OCI-LY1 (cell line): ENCODE data around the gene IFI27.

ENCODE experiments used
- H2AFZ ChIP-seq: fragments of 200-600 bp; sonication (generic), shearing (Covaris generic); 2 replicates; pipeline ENCODE4 v1.6.0; 2014; ENCODE audit warnings: antibody characterized with exemption, mild to moderate bottlenecking, low read length
- H3F3A ChIP-seq: fragments of 200-600 bp; sonication (generic), shearing (Covaris generic); 2 replicates; pipeline ENCODE4 v1.6.0; 2014; ENCODE audit warnings: mild to moderate bottlenecking, antibody characterized with exemption, low read length, moderate library complexity; ENCODE audit not compliant: insufficient read depth
- H3K27ac ChIP-seq: fragments of 200-600 bp; sonication (generic); 2 replicates; pipeline ENCODE4 v1.5.1; 2014; ENCODE audit warnings: low read length, mixed run types, mild to moderate bottlenecking, low read depth; ENCODE audit not compliant: poor library complexity, severe bottlenecking
- H3K27me3 ChIP-seq: fragments of 200-600 bp; sonication (generic); 2 replicates; pipeline ENCODE4 v1.6.0; 2014; ENCODE audit warnings: antibody characterized with exemption, mild to moderate bottlenecking, low read length, moderate library complexity; ENCODE audit not compliant: insufficient read depth
- H3K36me3 ChIP-seq: fragments of 200-600 bp; sonication (generic); 2 replicates; pipeline ENCODE4 v1.6.1; 2014; ENCODE audit warnings: mild to moderate bottlenecking, antibody characterized with exemption, low read length, moderate library complexity, mixed read lengths; ENCODE audit not compliant: insufficient read depth
- H3K4me1 ChIP-seq: fragments of 200-600 bp; sonication (generic); 2 replicates; pipeline ENCODE4 v1.5.1; 2014; ENCODE audit warnings: mild to moderate bottlenecking, low read length, moderate library complexity; ENCODE audit not compliant: insufficient read depth, severe bottlenecking
- H3K4me2 ChIP-seq: fragments of 200-600 bp; sonication (generic), shearing (Covaris generic); 2 replicates; pipeline ENCODE4 v1.6.1; 2014; ENCODE audit warnings: low read length
- H3K4me3 ChIP-seq: fragments of 200-600 bp; sonication (generic); 2 replicates; pipeline ENCODE4 v1.5.1; 2014; ENCODE audit warnings: low read length, low read depth, mild to moderate bottlenecking, mixed read lengths; ENCODE audit not compliant: poor library complexity, severe bottlenecking
- H3K79me2 ChIP-seq: fragments of 200-600 bp; shearing (Covaris generic); 2 replicates; pipeline ENCODE4 v1.6.1; 2016; ENCODE audit warnings: mixed run types, low read length, mixed read lengths; ENCODE audit not compliant: insufficient read depth
- H3K9ac ChIP-seq: fragments of 200-600 bp; sonication (generic), shearing (Covaris generic); 2 replicates; pipeline ENCODE4 v1.6.1; 2014; ENCODE audit warnings: mild to moderate bottlenecking, low read length, mixed read lengths
- H3K9me2 ChIP-seq: fragments of 200-600 bp; sonication (generic), shearing (Covaris generic); 2 replicates; pipeline ENCODE4 v1.6.1; 2014; ENCODE audit warnings: low read depth, mild to moderate bottlenecking, low read length, mixed read lengths
- H3K9me3 ChIP-seq: fragments of 200-600 bp; shearing (Covaris generic); 2 replicates; pipeline ENCODE4 v1.6.1; 2014; ENCODE audit warnings: low read length, mixed read lengths
- H4K20me1 ChIP-seq: fragments of 200-600 bp; sonication (generic), shearing (Covaris generic); 2 replicates; pipeline ENCODE4 v1.6.0; 2016; ENCODE audit warnings: mild to moderate bottlenecking, low read length; ENCODE audit not compliant: insufficient read depth
- CTCF ChIP-seq: fragments of 200-600 bp; sonication (generic), shearing (Covaris generic); IDR thresholded peaks from 2 replicates; pipeline ENCODE4 v1.5.1; 2017; ENCODE audit warnings: mild to moderate bottlenecking, antibody characterized with exemption, low read length, moderate library complexity, mixed read lengths
- EZH2 ChIP-seq: fragments of 200-600 bp; sonication (generic), shearing (Covaris generic); IDR thresholded peaks from 2 replicates; pipeline ENCODE4 v1.8.0; 2017; ENCODE audit warnings: borderline replicate concordance, mixed run types, mild to moderate bottlenecking, antibody characterized with exemption, low read length, moderate library complexity, mixed read lengths

IFI27 gene

DNA sequence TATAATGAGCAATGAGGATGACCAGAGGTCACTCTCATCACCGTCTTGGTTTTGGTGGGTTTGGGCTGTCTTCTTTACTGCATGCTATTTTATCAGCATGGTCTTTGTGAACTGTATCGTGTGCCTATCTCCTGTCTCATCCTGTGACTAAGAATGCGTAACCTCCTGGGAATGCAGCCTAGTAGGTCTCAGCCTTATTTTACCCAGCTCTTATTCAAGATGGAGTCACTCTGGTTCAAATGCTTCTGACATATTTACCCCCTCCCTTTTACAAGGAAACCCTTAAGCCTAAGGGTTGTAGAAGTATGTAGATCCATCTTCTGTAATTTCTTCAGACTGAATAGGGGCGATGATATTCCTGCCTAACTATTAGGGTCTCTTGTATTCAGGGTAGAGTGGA is 21.1 kb upstream of the IFI27 start:
- Histone ChIP-seq H3F3A (no peaks in the 10 kb centered on the region), H4K20me1 (no peaks in the 10 kb centered on the region), H2AFZ (no peak overlapping the region), H3K4me1 (no peaks in the 10 kb centered on the region), H3K36me3 (peaks cover 3% of the 10 kb centered on the region), H3K9me3 (0 out of 2 replicates have a peak, but pooled peaks cover 2% of the 10 kb centered on the region), H3K4me2 (no peak overlapping the region), H3K9ac (no peak overlapping the region), H3K9me2 (no peaks in the 10 kb centered on the region), H3K27ac (no peak overlapping the region), H3K4me3 (no peak overlapping the region), H3K27me3 (no peaks in the 10 kb centered on the region), H3K79me2 (no peaks in the 10 kb centered on the region)
- TF ChIP-seq EZH2 (no peak), CTCF (no peak)

DNA sequence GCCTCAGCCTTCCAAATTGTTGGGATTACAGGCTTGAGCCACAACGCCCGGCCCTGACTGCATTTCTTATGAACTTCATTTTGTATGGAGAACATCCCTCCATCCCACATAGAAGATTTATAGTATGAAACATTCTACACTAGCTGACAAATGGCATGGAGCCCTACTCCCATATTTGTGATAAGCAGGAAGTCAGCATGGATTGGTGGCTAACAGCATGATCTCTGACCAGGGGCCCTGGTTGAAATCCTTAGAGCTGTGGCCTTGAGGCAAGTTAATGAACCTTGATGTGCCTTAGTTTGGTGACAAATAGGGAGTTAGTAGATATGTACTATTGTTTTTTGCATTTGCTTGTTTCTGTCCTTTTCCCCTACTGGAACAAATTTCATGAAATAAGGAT is 17.1 kb upstream of the IFI27 start:
- Histone ChIP-seq H3K9me2 (no peaks in the 10 kb centered on the region), H3K27me3 (no peaks in the 10 kb centered on the region), H3K9me3 (no peaks in the 10 kb centered on the region), H3F3A (no peaks in the 10 kb centered on the region), H3K4me2 (no peak overlapping the region), H3K27ac (no peak overlapping the region), H3K79me2 (no peaks in the 10 kb centered on the region), H3K36me3 (0 out of 2 replicates have a peak, but pooled peaks cover 3% of the 10 kb centered on the region), H4K20me1 (no peaks in the 10 kb centered on the region), H3K4me1 (no peaks in the 10 kb centered on the region), H3K9ac (no peak overlapping the region), H3K4me3 (no peak overlapping the region), H2AFZ (no peak overlapping the region)
- TF ChIP-seq CTCF, result no peak
- no peak for TF ChIP-seq EZH2

DNA sequence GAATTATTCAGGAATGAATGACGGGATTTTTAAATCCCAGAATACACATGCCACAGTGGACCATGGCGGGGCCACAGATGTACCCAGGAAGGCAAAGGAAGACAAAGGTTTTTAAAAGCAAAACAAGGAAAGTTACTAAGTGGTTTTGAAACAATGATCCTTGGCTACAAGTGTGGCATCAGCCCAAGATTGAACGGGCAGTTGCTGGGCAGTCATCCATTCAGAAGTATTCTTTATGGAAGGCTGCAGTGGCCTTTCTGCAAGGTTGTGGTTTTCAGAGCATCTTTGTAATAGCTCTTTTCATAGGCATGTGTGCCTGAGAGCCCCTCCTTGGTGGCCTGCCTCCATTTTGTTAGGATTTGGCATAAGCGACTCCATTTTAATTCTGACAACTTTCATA is 13.4 kb upstream of the IFI27 start:
- H3K4me2 ChIP-seq, result no peak overlapping the region
- H3K27me3 ChIP-seq, result no peaks in the 10 kb centered on the region
- H2AFZ ChIP-seq, result no peak overlapping the region
- H3K27ac ChIP-seq, result no peak overlapping the region
- no peaks in the 10 kb centered on the region for H3K4me1 ChIP-seq
- no peak for TF ChIP-seq CTCF
- TF ChIP-seq EZH2, result no peak
- H4K20me1 ChIP-seq, result no peaks in the 10 kb centered on the region
- no peaks in the 10 kb centered on the region for H3K9me3 ChIP-seq
- no peaks in the 10 kb centered on the region for H3K36me3 ChIP-seq
- H3K4me3 ChIP-seq, result no peak overlapping the region
- H3K9ac ChIP-seq, result no peak overlapping the region
- H3K9me2 ChIP-seq, result no peaks in the 10 kb centered on the region
- no peaks in the 10 kb centered on the region for H3K79me2 ChIP-seq
- H3F3A ChIP-seq, result no peaks in the 10 kb centered on the region
